Fibroblast of lung (primary cell): ENCODE results near the gene ANO7. TPM values are rescaled to one million over a fixed set of nuclear protein-coding genes. Genes with fewer than 3 reads are reported as not detected.
A peak's percentile ranks its signal among the peaks of the same experiment; 100 is the strongest.

ENCODE experiments used
- DNase-seq, 2 donors: peaks; one replicate each; pipeline versions ENCODE4 v3.0.0 to v3.0.0-alpha.2; 2010; ENCODE audit warnings: low read depth in 2 of 2
- H2AFZ ChIP-seq: 2 replicates; pipeline ENCODE4 v1.5.1; 2012; ENCODE audit warnings: low read length, control low read depth, inconsistent platforms
- H3K27ac ChIP-seq: 2 replicates; pipeline ENCODE4 v1.5.1; 2011; ENCODE audit warnings: low read length, control low read depth; ENCODE audit not compliant: insufficient read depth
- H3K27me3 ChIP-seq: 2 replicates; pipeline ENCODE4 v1.5.1; 2011; ENCODE audit warnings: mild to moderate bottlenecking, low read length; ENCODE audit not compliant: control insufficient read depth, insufficient read depth
- H3K36me3 ChIP-seq: 2 replicates; pipeline ENCODE4 v1.5.1; 2011; ENCODE audit warnings: low read length; ENCODE audit not compliant: control insufficient read depth, insufficient read depth
- H3K4me1 ChIP-seq: 2 replicates; pipeline ENCODE4 v1.5.1; 2011; ENCODE audit warnings: low read length; ENCODE audit not compliant: control insufficient read depth, insufficient read depth; ENCODE audit errors: extremely low read depth
- H3K4me2 ChIP-seq: 2 replicates; pipeline ENCODE4 v1.5.1; 2011; ENCODE audit warnings: low read length, control low read depth; ENCODE audit not compliant: insufficient read depth; ENCODE audit errors: extremely low read depth
- H3K4me3 ChIP-seq, 4 experiments: fragments of 200-600 bp in 1 of 4; sonication (generic) in 1 of 4; replicated peaks in 1 of 4; 2 replicates each; pipeline ENCODE4 v1.5.1; 2011 to 2016; ENCODE audit warnings: low read length in 4 of 4, low read depth in 3 of 4, mild to moderate bottlenecking in 3 of 4, control low read depth in 2 of 4, inconsistent platforms in 1 of 4, mixed read lengths in 1 of 4; ENCODE audit not compliant: insufficient read depth in 1 of 4; ENCODE audit errors: control extremely low read depth in 1 of 4
- H3K79me2 ChIP-seq: 2 replicates; pipeline ENCODE4 v1.5.1; 2012; ENCODE audit warnings: mild to moderate bottlenecking, low read length, inconsistent platforms; ENCODE audit not compliant: control insufficient read depth, insufficient read depth
- H3K9ac ChIP-seq: 2 replicates; pipeline ENCODE4 v1.5.1; 2011; ENCODE audit warnings: mild to moderate bottlenecking, low read length, control low read depth; ENCODE audit not compliant: insufficient read depth
- H3K9me3 ChIP-seq: 2 replicates; pipeline ENCODE4 v1.5.1; 2012; ENCODE audit warnings: low read depth, low read length; ENCODE audit not compliant: control insufficient read depth, insufficient read depth
- H4K20me1 ChIP-seq: 2 replicates; pipeline ENCODE4 v1.5.1; 2011; ENCODE audit warnings: low read length; ENCODE audit not compliant: control insufficient read depth, insufficient read depth; ENCODE audit errors: extremely low read depth
- CTCF ChIP-seq, 2 donors: IDR thresholded peaks in 1 of 2; conservative IDR thresholded peaks in 1 of 2; 1 replicate in 1 of 2; 2 replicates in 1 of 2; pipeline ENCODE4 v1.5.1; 2011 to 2012; ENCODE audit warnings: low read length in 2 of 2, control low read depth in 1 of 2, inconsistent platforms in 1 of 2, low read depth in 1 of 2, mild to moderate bottlenecking in 1 of 2
- EZH2 ChIP-seq: IDR thresholded peaks from 2 replicates; pipeline ENCODE4 v1.5.1; 2012; ENCODE audit warnings: low read length, control low read depth, mild to moderate bottlenecking; ENCODE audit errors: missing control alignments
- polyA plus RNA-seq, 2 donors: library from polyadenylated mRNA; depleted of rRNA in 1 of 2; stranded (reverse) in 1 of 2; unstranded in 1 of 2; fragments of >200 nt; gene quantifications; 2 replicates each; pipeline ENCODE4 v1.2.1, GENCODE V29; 2011 to 2012; ENCODE audit warnings: missing spikeins in 1 of 2
- total RNA-seq: library from RNA; depleted of rRNA; stranded (reverse); fragments of >200 nt; gene quantifications from 2 replicates; pipeline ENCODE4 v1.2.1, GENCODE V29; 2014

ANO7 gene
- total and polyA plus RNA-seq, 2 donors (not counting 1 experiment from before 2014, with no cell fraction given): 0.50 TPM

- peaks cover 38% of the 10 kb centered on the region for H3K79me2 ChIP-seq
- H3K27ac ChIP-seq: no peak overlapping the region
- H3K4me2 ChIP-seq: no peak overlapping the region
- no peaks in the 10 kb centered on the region for H3K9me3 ChIP-seq
- H3K4me1 ChIP-seq: no peaks in the 10 kb centered on the region
- no peaks in the 10 kb centered on the region for H3K27me3 ChIP-seq
- H3K9ac ChIP-seq: no peak overlapping the region
- no peak overlapping the region for H2AFZ ChIP-seq
- no peak for TF ChIP-seq EZH2
- TF ChIP-seq CTCF (conservative IDR thresholded peaks at IDR 0.05 in 1 of 2, IDR thresholded peaks at IDR 0.05 in 1 of 2; ENCODE audit: low read depth in 1 of 2, low read length in 2 of 2): no peak
- no peak for DNase-seq
- H3K36me3 ChIP-seq: peaks cover 49% of the 10 kb centered on the region
- no peaks in the 10 kb centered on the region for H4K20me1 ChIP-seq
- no peak overlapping the region for H3K4me3 ChIP-seq
These were observed 55.9 kb downstream of the ANO7 start for GRCh38 chr2:241244368-241244767.

DNA sequence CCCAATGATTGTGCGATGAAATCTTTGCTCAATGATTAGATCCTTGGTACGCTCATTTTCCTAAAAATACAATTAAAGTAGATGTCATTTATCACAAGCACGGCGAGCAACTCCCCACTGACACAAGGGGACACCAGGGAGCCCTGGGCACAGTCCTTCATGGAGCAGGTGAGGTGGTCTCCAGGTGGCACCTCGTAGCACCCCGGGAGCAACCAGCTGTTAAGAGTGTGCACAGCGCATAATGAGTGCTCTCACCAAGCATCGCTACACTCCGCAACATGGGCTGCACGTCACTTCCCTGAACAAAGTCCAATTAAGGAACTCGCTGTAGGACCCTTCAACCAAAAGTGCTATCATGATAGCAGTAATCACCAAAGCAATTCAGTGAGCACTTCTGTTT, 59.8 kb downstream of the ANO7 start:
- TF ChIP-seq EZH2 (no peak), CTCF (conservative IDR thresholded peaks at IDR 0.05 in 1 of 2, IDR thresholded peaks at IDR 0.05 in 1 of 2; ENCODE audit: low read depth in 1 of 2, low read length in 2 of 2) (no peak)
- Histone ChIP-seq H3K27ac (no peak overlapping the region), H3K9ac (no peak overlapping the region), H3K79me2 (peaks cover 33% of the 10 kb centered on the region), H2AFZ (no peak overlapping the region), H3K4me2 (no peak overlapping the region), H3K27me3 (no peaks in the 10 kb centered on the region), H4K20me1 (peaks cover 2% of the 10 kb centered on the region), H3K4me3 (no peak overlapping the region), H3K9me3 (no peaks in the 10 kb centered on the region), H3K4me1 (no peaks in the 10 kb centered on the region), H3K36me3 (peaks cover 50% of the 10 kb centered on the region)
- no peak for DNase-seq

DNA sequence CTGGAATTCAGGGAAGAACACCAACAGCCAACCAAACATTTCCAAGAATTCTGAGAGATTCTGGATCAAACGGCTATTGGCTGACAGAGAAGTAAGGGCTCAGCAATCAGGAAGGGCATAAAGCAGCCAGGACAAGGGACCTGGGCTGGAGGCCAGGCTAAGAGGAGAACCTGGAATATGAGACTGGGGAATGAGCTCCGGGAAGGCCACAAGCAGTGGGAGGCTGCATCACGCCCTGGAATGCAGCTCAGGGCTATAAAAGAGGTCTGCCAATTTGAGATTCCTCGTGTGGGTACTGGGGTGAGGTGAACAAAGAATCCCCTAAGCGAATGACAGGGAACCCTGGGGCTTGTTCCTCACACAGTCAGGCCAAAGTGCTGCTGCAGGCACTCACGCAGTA, 60.4 kb downstream of the ANO7 start:
- Histone ChIP-seq H3K4me3 (no peak overlapping the region), H3K9me3 (no peaks in the 10 kb centered on the region), H3K36me3 (peaks cover 49% of the 10 kb centered on the region), H2AFZ (no peak overlapping the region), H3K4me2 (no peak overlapping the region), H4K20me1 (peaks cover 2% of the 10 kb centered on the region), H3K27me3 (no peaks in the 10 kb centered on the region), H3K4me1 (no peaks in the 10 kb centered on the region), H3K9ac (no peak overlapping the region), H3K27ac (no peak overlapping the region), H3K79me2 (peaks cover 31% of the 10 kb centered on the region)
- TF ChIP-seq EZH2 (no peak), CTCF (conservative IDR thresholded peaks at IDR 0.05 in 1 of 2, IDR thresholded peaks at IDR 0.05 in 1 of 2; ENCODE audit: low read depth in 1 of 2, low read length in 2 of 2) (no peak)
- DNase-seq: peak in 1 of 2 donors; percentile 12
